Putamen (tissue), 1 donor: ENCODE data around the gene FKBP1A.

ENCODE experiments used
- DNase-seq: peaks from one replicate; pipeline ENCODE4 v3.0.0-alpha.2; 2016; ENCODE audit warnings: low spot score

Gene FKBP1A

GRCh38 chr20:1386323-1386722, 6.5 kb downstream of the FKBP1A start:
- no peak for DNase-seq

GRCh38 chr20:1383623-1384404, 9.0 kb downstream of the FKBP1A start:
- no peak for DNase-seq

DNA sequence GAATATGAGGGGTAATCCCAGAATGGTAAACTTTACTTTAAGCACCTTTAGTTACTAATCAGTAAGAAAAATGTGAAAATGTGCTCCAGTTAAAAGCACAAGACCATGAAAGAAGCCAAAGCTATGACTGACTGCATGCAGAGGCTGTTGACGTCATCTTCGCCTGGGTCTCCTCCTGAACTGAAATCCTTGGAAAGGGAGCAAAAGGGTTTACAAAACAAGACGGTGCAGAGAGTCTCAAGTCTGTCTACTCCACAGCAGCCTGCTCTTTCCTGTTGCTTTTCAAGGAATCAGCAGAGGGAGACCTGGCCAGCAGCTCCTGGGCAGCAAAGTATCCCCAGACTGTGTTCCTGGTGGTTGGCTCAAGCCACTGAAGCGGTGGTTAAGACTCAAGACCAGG, 10.2 kb downstream of the FKBP1A start:
- no peak for DNase-seq

GRCh38 chr20:1381753-1382591, 10.9 kb downstream of the FKBP1A start:
- DNase-seq: no peak

- DNase-seq: no peak
These were observed 14.1 kb downstream of the FKBP1A start for GRCh38 chr20:1378735-1379125.

DNA sequence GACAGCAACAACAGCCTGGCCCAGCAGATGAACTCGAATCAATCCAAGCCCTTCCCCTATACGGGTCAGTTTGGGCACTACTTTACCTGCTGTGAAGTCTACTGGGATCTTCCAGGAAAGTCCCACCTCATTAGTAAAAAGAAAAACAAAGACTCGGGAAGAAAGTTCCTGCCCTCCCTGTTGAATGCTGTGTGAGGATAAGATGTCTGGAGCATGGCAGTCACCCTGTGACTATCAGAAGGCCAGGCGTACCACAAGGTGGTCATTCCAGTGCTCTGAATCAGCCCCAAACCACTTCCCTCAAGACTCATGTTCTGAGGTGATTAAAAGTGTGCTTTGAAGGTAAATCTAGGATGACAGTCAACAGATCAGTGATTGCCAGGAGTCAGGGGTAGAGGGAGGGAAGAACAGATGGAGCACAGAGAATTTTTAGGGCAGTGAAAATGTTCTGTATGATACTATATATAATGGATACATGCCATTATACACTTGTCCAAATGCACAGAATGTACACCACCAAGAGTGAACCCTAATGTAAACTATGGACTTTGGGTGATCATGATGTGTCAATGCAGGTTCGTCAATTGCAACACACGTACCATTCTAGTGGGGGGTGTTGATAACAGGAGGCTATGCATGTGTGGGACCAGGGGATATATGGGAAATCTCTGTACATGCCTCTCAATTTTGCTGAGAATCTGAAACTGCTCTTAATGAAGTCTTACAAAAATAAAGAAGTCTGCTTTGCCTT, 14.7 kb downstream of the FKBP1A start:
- DNase-seq: no peak

DNA sequence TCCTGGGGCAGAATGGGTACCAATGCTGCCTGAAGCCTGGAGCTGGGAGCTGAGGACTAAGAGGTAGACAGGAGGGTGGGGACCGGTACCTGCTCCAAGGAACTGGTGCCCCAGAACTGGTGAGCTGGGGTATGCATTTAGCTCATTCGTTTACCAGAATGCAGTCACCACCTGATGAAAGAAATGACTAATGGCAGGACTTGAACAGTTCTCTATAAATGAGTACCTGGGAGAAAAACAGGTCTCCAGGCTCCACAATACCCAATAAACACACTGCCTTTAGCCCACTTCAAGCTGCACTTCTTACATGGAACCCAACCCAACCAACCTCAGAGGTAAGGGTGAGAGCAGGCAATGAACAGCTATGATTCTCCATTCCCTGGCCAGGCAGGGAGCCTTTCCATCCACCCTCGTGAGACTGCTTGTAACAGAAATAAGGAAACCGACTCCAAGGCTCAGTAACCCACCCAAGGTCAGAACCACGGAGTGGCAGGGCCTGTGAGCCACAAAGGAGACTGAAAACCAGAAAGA, 15.4 kb downstream of the FKBP1A start:
- DNase-seq: no peak

- DNase-seq: no peak
These were observed 16.2 kb downstream of the FKBP1A start for GRCh38 chr20:1376408-1377270.

GRCh38 chr20:1376007-1376406, 16.8 kb downstream of the FKBP1A start:
- DNase-seq: no peak

DNA sequence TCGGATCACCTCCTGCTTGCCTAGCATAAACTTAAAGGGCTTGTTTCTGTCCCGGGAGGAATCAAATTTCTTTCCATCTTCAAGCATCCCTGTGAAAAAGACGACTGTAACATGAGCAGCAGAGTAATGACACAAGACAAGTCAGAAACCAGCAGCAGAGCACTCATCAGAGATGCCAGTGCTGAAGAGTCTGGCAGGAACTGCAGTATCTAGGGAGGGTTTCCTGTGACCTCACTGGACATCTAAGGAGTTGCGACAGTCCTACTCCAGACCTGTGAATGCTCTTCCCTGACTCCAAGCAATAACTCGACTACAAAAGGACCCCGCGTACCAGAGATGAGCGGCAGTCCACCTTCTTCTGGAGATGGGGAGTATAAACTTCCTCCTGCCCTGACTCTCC, 17.3 kb downstream of the FKBP1A start:
- no peak for DNase-seq

GRCh38 chr20:1374246-1374645, 18.6 kb downstream of the FKBP1A start:
- no peak for DNase-seq

DNA sequence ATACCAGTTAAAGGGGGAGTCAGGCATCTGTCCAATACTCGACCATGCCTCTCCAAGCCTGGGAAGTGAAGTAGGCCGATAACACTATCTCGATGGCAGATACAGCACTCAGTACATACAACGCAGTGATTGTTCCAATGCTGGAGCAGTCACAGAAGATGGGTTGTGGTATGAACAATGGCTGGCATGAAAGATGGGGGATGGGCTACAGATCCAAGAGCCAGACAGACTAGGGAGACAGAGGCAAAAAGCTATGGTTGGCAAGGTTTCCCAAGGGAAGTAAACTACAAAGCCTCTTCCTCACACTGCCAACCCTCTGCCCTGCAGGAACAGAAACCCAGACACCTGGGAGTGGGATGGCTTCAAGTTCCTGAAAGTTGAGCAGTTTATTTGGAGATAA, 19.2 kb downstream of the FKBP1A start:
- peak; percentile 93 for DNase-seq

GRCh38 chr20:1373036-1373435, 19.8 kb downstream of the FKBP1A start:
- no peak for DNase-seq

DNA sequence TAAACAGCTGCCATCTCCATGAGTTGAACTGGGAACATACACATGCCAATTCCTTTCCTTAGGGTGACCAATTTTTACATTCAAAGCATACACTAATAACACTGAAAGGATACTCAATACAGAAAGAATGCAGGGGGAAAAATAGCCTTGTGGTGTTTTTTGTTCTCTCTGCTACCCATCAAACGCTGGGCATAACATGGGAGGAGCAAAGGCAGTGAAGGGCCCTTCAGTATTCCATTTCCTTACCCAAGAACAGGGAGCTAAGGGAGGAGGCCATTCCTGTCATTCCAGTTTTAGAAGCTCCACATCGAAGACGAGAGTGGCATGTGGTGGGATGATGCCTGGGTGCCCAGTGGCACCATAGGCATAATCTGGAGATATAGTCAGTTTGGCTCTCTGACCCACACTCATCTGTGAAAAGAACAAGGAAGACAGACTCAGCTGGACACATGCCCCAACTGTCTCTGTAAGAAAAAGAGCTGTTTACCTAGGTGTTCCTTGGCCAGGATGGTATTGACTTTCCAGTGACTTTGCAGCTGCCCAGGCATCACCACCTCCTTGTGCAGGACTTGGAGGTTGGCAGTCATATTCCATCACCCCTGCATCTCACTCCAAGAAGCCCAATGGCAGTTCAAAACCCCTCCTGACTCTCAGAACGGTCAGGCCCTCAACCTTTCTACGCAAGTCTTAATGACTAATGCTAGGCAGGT, 20.9 kb downstream of the FKBP1A start:
- DNase-seq: no peak

DNA sequence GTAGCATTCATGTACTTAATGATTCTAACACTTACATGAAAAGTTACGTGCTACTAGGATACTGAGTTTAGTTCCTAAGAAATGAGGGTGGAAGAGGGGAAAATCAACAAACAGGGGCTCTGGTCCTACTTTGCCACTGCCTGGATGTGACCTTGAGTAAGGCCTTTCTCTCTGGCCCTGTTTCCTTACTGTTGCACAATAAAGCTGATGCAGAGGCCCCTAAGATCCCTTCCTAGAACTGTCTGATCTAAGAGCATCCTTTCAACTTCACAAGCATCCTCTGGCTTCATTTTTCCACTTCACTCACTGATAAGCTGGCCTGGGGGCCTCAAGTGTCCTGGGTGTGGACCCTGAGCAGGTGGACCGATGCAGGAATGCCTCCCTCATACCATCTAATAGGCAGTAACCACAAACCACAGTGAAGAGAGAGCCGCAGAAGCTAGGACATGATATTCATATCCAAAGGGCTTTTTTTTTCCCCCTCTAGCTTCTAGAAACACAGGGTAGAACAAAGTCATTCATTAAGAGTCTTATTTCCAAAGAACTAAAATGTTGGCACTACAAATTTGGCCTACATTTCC, 21.6 kb downstream of the FKBP1A start:
- no peak for DNase-seq

- no peak for DNase-seq
These were observed 22.2 kb downstream of the FKBP1A start for GRCh38 chr20:1370548-1371110.

- DNase-seq: no peak
These were observed 22.9 kb downstream of the FKBP1A start for GRCh38 chr20:1369970-1370369.

DNA sequence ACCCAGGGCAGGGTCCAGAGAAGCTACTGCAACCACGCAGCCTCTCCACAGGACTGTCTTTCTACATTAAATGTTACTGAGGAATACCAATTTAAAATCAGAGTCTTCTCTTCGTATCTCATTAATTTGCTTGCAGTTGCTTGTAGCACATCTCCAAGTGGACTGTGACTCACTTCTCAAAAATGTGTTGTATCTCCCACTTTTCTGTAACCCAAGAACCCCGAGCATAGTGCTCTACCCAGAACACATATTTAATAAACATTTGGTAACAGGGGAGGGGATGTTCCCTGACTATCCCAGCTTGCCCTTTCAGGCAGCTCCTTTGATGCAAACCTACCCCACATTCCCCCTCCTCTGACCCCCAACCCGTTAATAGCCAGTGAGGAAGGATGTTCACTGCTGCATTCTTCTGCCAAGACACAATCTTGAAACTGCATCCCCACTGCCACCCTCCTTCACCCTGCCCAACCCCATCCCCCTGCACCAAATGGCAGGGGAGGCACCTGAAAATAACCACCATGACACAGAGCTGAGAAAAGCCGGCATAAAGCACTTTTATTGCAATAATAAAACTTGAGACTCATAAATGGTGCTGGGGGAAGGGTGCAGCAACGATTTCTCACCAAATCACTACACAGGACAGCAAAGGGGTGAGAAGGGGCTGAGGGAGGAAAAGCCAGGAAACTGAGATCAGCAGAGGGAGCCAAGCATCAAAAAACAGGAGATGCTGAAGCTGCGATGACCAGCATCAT, 24.2 kb downstream of the FKBP1A start:
- DNase-seq: no peak

DNA sequence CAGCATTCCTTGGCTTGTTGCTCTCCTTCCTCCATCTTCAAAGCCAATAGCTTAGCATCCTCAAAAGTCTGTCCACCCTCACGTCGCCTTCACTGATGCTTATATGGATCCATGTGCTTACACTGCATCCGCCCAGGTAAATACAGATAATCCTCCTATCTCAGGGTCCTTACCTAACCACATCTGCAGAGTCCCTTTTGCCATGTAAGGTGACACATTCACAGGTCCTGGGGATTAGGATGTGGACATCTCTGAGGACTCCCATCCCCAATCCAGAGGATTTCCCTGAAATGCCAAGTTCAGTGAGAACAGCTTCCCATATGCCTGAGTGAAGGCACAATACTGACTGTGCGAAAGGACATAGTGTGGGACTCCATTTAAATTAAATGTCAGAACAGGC, 25.4 kb downstream of the FKBP1A start:
- DNase-seq: no peak
